ENCODE data around the gene SCPEP1.
A peak's percentile ranks its signal among the peaks of the same experiment; 100 is the strongest.
"Not testable (repeated sequence)": the region's sequence is repeated elsewhere in the genome, so short reads cannot be mapped to it uniquely, and the experiment has no call there.

SCPEP1 gene

GRCh38 chr17:56974055-56974454 lies 3.9 kb upstream of the SCPEP1 start:
- in situ Hi-C loops (cut with MboI; ENCODE audit: low sequenced_read_pairs, unreplicated experiment), result no loop called here
- no peak for TF ChIP-seq CTCF (IDR thresholded peaks at IDR 0.05; ENCODE audit: borderline replicate concordance, control extremely low read depth, extremely low read depth, insufficient read depth, missing control alignments)
- no peak for DNase-seq (ENCODE audit: low spot score)

GRCh38 chr17:56975656-56976055 lies 2.3 kb upstream of the SCPEP1 start:
- TF ChIP-seq CTCF (IDR thresholded peaks at IDR 0.05; ENCODE audit: borderline replicate concordance, control extremely low read depth, extremely low read depth, insufficient read depth, missing control alignments), result no peak
- no peak for DNase-seq (ENCODE audit: low spot score)
- in situ Hi-C loops (cut with MboI; ENCODE audit: low sequenced_read_pairs, unreplicated experiment), result no loop called here

- no peak for TF ChIP-seq CTCF (IDR thresholded peaks at IDR 0.05; ENCODE audit: borderline replicate concordance, control extremely low read depth, extremely low read depth, insufficient read depth, missing control alignments)
- DNase-seq (ENCODE audit: low spot score), result no peak
Observed at GRCh38 chr17:56976941-56977608, 856 bp upstream of the SCPEP1 start.

GRCh38 chr17:56978441-56979090 lies 635 bp downstream of the SCPEP1 start:
- no peak for TF ChIP-seq CTCF (IDR thresholded peaks at IDR 0.05; ENCODE audit: borderline replicate concordance, control extremely low read depth, extremely low read depth, insufficient read depth, missing control alignments)
- peak; percentile 68 for DNase-seq (ENCODE audit: low spot score)
- in situ Hi-C loops (cut with MboI; ENCODE audit: low sequenced_read_pairs, unreplicated experiment), result no loop called here

More at GRCh38 chr17:56976941-56977608, 856 bp upstream of the SCPEP1 start:
- in situ Hi-C loops (cut with MboI; ENCODE audit: low sequenced_read_pairs, unreplicated experiment), result no loop called here

GRCh38 chr17:56979091-56979480 lies 1.2 kb downstream of the SCPEP1 start:
- in situ Hi-C loops (cut with MboI; ENCODE audit: low sequenced_read_pairs, unreplicated experiment), result no loop called here
- TF ChIP-seq CTCF (IDR thresholded peaks at IDR 0.05; ENCODE audit: borderline replicate concordance, control extremely low read depth, extremely low read depth, insufficient read depth, missing control alignments), result no peak
- DNase-seq (ENCODE audit: low spot score), result peak; percentile 53

GRCh38 chr17:56980526-56980925 lies 2.6 kb downstream of the SCPEP1 start:
- in situ Hi-C loops (cut with MboI; ENCODE audit: low sequenced_read_pairs, unreplicated experiment); DNase-seq (ENCODE audit: low spot score): not testable (repeated sequence)

GRCh38 chr17:56982312-56982711 lies 4.4 kb downstream of the SCPEP1 start:
- in situ Hi-C loops (cut with MboI; ENCODE audit: low sequenced_read_pairs, unreplicated experiment), result no loop called here
- no peak for DNase-seq (ENCODE audit: low spot score)
- TF ChIP-seq CTCF (IDR thresholded peaks at IDR 0.05; ENCODE audit: borderline replicate concordance, control extremely low read depth, extremely low read depth, insufficient read depth, missing control alignments), result no peak

Data from GM13976 (cell line).